Brain microvascular endothelial cell (primary cell): ENCODE data around the gene CDKL1.
"Not testable (repeated sequence)": the region's sequence is repeated elsewhere in the genome, so short reads cannot be mapped to it uniquely, and the experiment has no call there.

ENCODE experiments used
- DNase-seq: peaks from one replicate; pipeline ENCODE4 v3.0.0-alpha.2; 2020
- H3K27ac ChIP-seq: fragments of 250-450 bp; sonication (Bioruptor Pico); 2 replicates; pipeline ENCODE4 v1.5.1; 2020; ENCODE audit warnings: mild to moderate bottlenecking, moderate library complexity
- H3K27me3 ChIP-seq: fragments of 250-450 bp; sonication (Bioruptor Pico); replicated peaks from 2 replicates; pipeline ENCODE4 v1.5.1; 2020; ENCODE audit warnings: mild to moderate bottlenecking
- H3K36me3 ChIP-seq: fragments of 250-450 bp; sonication (Bioruptor Pico); replicated peaks from 2 replicates; pipeline ENCODE4 v1.5.1; 2020; ENCODE audit warnings: mild to moderate bottlenecking
- H3K4me3 ChIP-seq: 2 replicates; pipeline ENCODE4 v1.5.1; 2011; ENCODE audit warnings: low read depth, mild to moderate bottlenecking, control low read depth, low read length, moderate library complexity
- in situ Hi-C: cut with HindIII; loops from 2 replicates; pipeline ENCODE4 v1.10.0; 2017; ENCODE audit warnings: low sequenced_read_pairs, low pct_ligation_motif_present
- TF ChIP-seq, protein P1 (sequence below): IDR thresholded peaks from 2 replicates; pipeline ENCODE4 v1.5.1; 2011; ENCODE audit warnings: low read depth, mild to moderate bottlenecking, moderate library complexity, low read length, control low read depth, inconsistent platforms; ENCODE audit errors: missing control alignments

CDKL1 gene

DNA sequence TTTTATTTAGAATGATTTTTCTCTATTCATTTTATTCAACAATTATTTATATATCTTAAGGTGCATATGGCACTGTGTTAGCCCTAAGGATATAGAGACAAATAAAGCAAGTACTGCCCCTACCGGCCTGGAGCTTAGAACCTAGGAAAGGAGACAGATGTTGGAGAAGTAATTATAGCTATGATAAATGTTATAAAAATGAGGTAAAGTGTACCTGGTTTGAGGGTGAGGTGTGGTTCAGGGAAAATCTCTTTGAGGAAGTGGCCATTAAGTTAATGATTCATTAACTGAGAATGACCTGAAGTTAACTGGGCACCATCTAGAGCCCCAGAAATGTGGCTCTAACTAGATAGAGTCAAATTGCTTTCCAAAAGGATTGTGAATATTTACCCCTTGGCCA, 31.9 kb downstream of the CDKL1 start:
- DNase-seq: no peak

DNA sequence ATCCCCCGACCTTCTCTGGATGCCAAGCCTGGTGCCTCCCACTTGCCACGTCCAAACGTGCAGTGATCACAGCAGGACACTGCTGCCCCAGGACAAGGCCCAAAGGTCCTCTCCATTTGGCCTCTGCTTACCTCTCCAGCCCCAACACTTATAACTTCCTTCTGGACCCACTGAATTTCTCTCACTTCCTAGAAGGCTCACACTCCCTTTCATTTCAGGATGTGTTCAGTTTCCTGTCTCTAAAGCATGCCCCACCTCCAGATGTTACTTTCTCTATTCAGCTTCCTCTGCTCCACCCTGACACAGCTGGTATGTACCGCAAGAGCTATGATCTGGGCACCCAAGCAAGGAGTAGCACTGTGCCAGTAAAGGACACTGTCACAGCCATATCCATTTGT, 33.0 kb downstream of the CDKL1 start:
- no peak for DNase-seq
- H3K36me3 ChIP-seq: no peaks in the 10 kb centered on the region
- no peak overlapping the region for H3K27ac ChIP-seq
- TF ChIP-seq, protein P1, sequence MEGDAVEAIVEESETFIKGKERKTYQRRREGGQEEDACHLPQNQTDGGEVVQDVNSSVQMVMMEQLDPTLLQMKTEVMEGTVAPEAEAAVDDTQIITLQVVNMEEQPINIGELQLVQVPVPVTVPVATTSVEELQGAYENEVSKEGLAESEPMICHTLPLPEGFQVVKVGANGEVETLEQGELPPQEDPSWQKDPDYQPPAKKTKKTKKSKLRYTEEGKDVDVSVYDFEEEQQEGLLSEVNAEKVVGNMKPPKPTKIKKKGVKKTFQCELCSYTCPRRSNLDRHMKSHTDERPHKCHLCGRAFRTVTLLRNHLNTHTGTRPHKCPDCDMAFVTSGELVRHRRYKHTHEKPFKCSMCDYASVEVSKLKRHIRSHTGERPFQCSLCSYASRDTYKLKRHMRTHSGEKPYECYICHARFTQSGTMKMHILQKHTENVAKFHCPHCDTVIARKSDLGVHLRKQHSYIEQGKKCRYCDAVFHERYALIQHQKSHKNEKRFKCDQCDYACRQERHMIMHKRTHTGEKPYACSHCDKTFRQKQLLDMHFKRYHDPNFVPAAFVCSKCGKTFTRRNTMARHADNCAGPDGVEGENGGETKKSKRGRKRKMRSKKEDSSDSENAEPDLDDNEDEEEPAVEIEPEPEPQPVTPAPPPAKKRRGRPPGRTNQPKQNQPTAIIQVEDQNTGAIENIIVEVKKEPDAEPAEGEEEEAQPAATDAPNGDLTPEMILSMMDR: no peak
- H3K4me3 ChIP-seq: no peak overlapping the region
- in situ Hi-C loops: no loop called here
- H3K27me3 ChIP-seq: no peaks in the 10 kb centered on the region

More for the DNA sequence above, 31.9 kb downstream of the CDKL1 start:
- in situ Hi-C loops: no loop called here
- TF ChIP-seq, protein P1: no peak
- H3K27ac ChIP-seq: no peak overlapping the region
- no peak overlapping the region for H3K4me3 ChIP-seq
- H3K36me3 ChIP-seq: no peaks in the 10 kb centered on the region
- H3K27me3 ChIP-seq: no peaks in the 10 kb centered on the region

DNA sequence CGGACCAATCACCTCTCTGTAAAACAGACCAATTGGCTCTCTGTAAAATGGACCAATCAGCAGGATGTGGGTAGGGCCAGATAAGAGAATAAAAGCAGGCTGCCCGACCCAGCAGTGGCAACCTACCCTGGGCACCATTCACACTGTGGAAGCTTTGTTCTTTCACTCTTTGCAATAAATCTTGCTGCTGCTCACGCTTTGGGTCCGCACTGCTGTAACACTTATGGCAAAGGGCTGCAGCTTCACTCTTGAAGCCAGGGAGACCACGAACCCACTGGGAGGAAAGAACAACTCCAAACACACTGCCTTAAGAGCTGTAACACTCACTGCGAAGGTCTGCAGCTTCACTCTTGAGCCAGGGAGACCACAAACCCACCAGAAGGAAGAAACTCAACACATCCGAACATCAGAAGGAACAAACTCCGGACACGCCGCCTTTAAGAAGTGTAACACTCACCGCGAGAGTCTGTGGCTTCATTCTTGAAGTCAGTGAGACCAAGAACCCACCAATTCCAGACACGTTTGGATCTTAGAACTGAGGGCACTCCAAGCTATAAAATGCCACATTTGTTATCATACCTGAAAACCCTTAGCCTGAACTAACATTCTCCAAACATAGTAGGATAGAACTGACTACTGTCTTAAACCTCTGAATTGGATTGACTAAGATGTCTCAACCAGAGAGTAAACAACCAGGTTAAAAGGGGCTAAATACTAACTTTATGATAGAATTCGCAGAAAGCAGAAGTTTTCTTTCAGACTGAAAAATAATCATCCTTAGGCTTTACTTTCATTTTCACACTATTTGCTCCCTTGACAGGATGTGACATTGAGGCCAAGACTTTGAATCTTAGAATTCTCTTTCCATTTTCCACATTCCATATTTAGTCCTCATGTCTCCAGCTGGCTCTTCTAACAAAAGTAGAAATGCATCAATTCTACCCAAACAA, 33.6 kb downstream of the CDKL1 start:
- no peak for DNase-seq
- Histone ChIP-seq H3K36me3 (no peaks in the 10 kb centered on the region), H3K27ac (no peak overlapping the region), H3K27me3 (no peaks in the 10 kb centered on the region), H3K4me3 (no peak overlapping the region)
- TF ChIP-seq, protein P1: no peak
- in situ Hi-C loops: no loop called here

DNA sequence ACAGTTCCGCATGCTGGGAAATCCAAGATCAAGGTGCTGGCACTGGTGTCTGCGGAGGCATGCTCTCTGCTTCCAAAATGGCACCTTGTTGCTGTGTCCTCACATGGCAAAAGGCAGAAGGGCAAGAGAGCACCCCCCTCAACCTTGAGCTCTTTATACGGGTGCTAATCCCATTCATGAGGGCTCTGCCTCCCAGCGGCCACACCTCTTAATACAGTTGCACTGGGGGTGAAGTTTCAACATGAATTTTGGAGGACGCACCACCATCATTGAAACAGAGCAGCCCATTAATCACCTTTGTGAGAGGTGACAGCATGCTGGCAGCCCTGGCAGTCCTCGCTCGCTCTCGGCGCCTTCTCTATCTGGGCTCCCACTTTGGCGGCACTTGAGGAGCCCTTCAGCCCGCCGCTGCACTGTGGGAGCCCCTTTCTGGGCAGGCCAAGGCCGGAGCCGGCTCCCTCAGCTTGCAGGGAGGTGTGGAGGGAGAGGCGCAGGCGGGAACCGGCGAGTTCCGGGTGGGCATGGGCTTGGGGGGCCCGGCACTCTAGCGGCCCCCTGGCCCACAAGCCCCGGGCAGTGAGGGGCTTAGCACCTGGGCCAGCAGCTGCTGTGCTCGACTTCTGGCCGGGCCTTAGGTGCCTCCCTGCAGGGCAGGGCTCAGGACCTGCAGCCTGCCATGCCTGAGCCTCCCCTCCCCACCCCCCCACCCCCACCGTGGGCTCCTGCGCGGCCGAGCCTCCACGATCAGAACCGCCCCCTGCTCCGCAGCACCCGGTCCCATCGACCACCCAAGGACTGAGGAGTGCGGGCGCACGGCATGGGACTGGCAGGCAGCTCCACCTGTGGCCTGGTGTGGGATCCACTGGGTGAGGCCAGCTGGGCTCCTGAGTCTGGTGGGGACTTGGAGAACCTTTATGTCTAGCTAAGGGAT, 34.9 kb downstream of the CDKL1 start:
- H3K36me3 ChIP-seq, H3K4me3 ChIP-seq, H3K27me3 ChIP-seq, DNase-seq, H3K27ac ChIP-seq, in situ Hi-C loops: not testable (repeated sequence)

DNA sequence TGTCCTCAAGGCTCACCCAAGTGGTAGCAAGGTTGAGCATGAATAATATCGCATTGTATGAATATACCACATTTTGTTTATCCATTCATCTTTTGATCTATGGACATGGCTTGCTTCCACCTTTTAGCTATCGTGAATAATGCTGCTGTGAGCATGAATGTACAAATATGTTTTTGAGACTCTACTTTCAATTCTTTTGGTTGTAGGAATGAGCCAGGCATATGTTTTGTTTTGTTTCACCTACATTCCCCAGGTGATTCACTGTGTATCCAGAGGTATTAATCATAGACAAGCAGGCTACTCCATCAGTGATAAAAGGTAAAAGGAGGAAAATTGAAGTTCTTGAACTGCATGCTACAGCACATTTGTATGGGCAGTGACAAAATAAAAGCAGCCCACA, 35.8 kb downstream of the CDKL1 start:
- TF ChIP-seq, protein P1: no peak
- Histone ChIP-seq H3K27ac (no peak overlapping the region), H3K27me3 (no peaks in the 10 kb centered on the region), H3K36me3 (no peaks in the 10 kb centered on the region), H3K4me3 (no peak overlapping the region)
- no peak for DNase-seq
- in situ Hi-C loops: no loop called here

DNA sequence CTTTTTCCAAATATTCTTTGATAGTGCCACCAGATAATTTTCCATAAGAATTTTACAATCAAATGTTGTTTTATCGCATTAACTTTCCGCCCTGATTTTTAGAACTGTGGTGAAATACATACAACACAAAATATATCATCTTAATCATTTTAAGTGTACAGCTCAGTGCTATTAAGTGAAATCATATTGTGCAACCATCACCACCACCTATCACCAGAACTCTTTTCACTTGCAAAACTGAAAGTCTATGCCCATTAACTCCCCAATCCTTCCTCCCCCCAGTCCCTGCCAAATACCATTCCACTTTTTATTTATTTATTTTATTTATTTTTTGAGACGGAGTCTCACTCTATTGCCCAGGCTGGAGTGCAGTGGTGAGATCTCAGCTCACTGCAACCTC, 36.6 kb downstream of the CDKL1 start:
- Histone ChIP-seq H3K27me3 (no peaks in the 10 kb centered on the region), H3K4me3 (no peak overlapping the region), H3K27ac (no peak overlapping the region), H3K36me3 (no peaks in the 10 kb centered on the region)
- TF ChIP-seq, protein P1: no peak
- no peak for DNase-seq
- in situ Hi-C loops: no loop called here
